K562 (cell line): ENCODE results near the gene LCN1. TPM values are rescaled to one million over a fixed set of nuclear protein-coding genes. Genes with fewer than 3 reads are reported as not detected.

ENCODE experiments used
- CBX5 ChIP-seq: IDR thresholded peaks from 2 replicates; pipeline ENCODE4 v1.6.1; 2014; ENCODE audit warnings: low read depth, borderline replicate concordance
- DLX4 ChIP-seq: fragments of 250-450 bp; sonication (Bioruptor Pico); IDR thresholded peaks from 2 replicates; pipeline ENCODE4 v1.6.1; 2021; ENCODE audit warnings: mild to moderate bottlenecking
- FOXA3 ChIP-seq, 2 experiments: fragments of 450-650 bp in 1 of 2; sonication (generic) in 1 of 2; formaldehyde crosslinking; IDR thresholded peaks in 1 of 2; conservative IDR thresholded peaks in 1 of 2; 2 replicates each; pipeline versions ENCODE4 v1.4.0 to v1.8.0; 2020 to 2022; ENCODE audit warnings: mild to moderate bottlenecking in 2 of 2, missing genetic modification reagents in 1 of 2
- NFXL1 ChIP-seq: fragments of 450-650 bp; formaldehyde crosslinking; IDR thresholded peaks from 2 replicates; pipeline ENCODE4 v1.4.0; 2021; ENCODE audit warnings: mild to moderate bottlenecking
- PBX2 ChIP-seq, 2 experiments: IDR thresholded peaks in 1 of 2; conservative IDR thresholded peaks in 1 of 2; 2 replicates each; pipeline ENCODE4 v1.6.1; 2016; ENCODE audit warnings: low read depth in 2 of 2, mild to moderate bottlenecking in 1 of 2, missing compliant biosample characterization in 1 of 2, missing genetic modification characterization in 1 of 2, moderate library complexity in 1 of 2
- SREBF1 ChIP-seq: fragments of 150-350 bp; IDR thresholded peaks from 2 replicates; pipeline ENCODE4 v1.6.1; 2014; ENCODE audit warnings: antibody characterized with exemption, low read depth, low read length, borderline replicate concordance
- TFE3 ChIP-seq: fragments of 450-650 bp; formaldehyde crosslinking; IDR thresholded peaks from 2 replicates; pipeline ENCODE4 v1.4.0; 2020; ENCODE audit warnings: mild to moderate bottlenecking, mixed read lengths
- TOE1 ChIP-seq, 2 experiments: fragments of 450-650 bp in 1 of 2; sonication (generic) in 1 of 2; formaldehyde crosslinking in 1 of 2; IDR thresholded peaks; 2 replicates each; pipeline versions ENCODE4 v1.7.1 to v1.8.0; 2016 to 2022; ENCODE audit warnings: borderline replicate concordance in 2 of 2, mild to moderate bottlenecking in 2 of 2, antibody characterized with exemption in 1 of 2, inconsistent platforms in 1 of 2, low read depth in 1 of 2, missing genetic modification reagents in 1 of 2, moderate library complexity in 1 of 2
- WHSC1 ChIP-seq: IDR thresholded peaks from one replicate; pipeline ENCODE4 v1.6.1; 2012; ENCODE audit warnings: low read length, control low read depth, inconsistent platforms
- YBX1 ChIP-seq: fragments of 450-650 bp; IDR thresholded peaks from 2 replicates; pipeline ENCODE4 v1.7.1; 2016; ENCODE audit warnings: mild to moderate bottlenecking
- ZNF165 ChIP-seq: fragments of 250-450 bp; sonication (Bioruptor Pico); IDR thresholded peaks from 2 replicates; pipeline ENCODE4 v1.4.0; 2020; ENCODE audit warnings: borderline replicate concordance
- ZNF778 ChIP-seq: fragments of 450-650 bp; formaldehyde crosslinking; IDR thresholded peaks from 2 replicates; pipeline ENCODE4 v1.4.0; 2020; ENCODE audit warnings: mild to moderate bottlenecking, moderate library complexity
- polyA plus RNA-seq, 8 experiments: library from polyadenylated mRNA; depleted of rRNA in 4 of 8; stranded (reverse) in 5 of 8; unstranded in 3 of 8; fragments of >200 nt; fragmentation: Nextera tagmentation in 2 of 8; fragmentation: Illumina TruSeq in 1 of 8; extraction: Ambion mirVana in 2 of 8; extraction: Trizol in 1 of 8; gene quantifications; 2 replicates each; pipeline versions ENCODE4 v1.2.1 to v1.2.3, GENCODE V29; 2011 to 2014; ENCODE audit warnings: inconsistent platforms in 1 of 8, missing spikeins in 1 of 8
- total RNA-seq, 7 experiments: library from RNA; depleted of rRNA in 6 of 7; stranded (reverse); fragments of >200 nt in 6 of 7; fragmentation: Illumina TruSeq in 2 of 7; extraction: Trizol in 2 of 7; gene quantifications; 2 replicates each; pipeline versions ENCODE4 v1.2.1 to v1.2.3, GENCODE V29; 2011 to 2021; ENCODE audit warnings: low replicate concordance in 1 of 7
- TF ChIP-seq, protein P1 (sequence below): fragments of 150-350 bp; IDR thresholded peaks from 2 replicates; pipeline ENCODE4 v1.6.1; 2014; ENCODE audit warnings: low read depth, mild to moderate bottlenecking, low read length, borderline replicate concordance
- TF ChIP-seq, protein P2 (sequence below), 2 experiments: fragments of 450-650 bp in 1 of 2; sonication (generic) in 1 of 2; formaldehyde crosslinking; conservative IDR thresholded peaks; 2 replicates each; pipeline versions ENCODE4 v1.4.0 to v1.8.1; 2020 to 2022; ENCODE audit warnings: mild to moderate bottlenecking in 1 of 2, missing genetic modification reagents in 1 of 2

LCN1 gene
- total and polyA plus RNA-seq, 9 of the 15 experiments (the other 6 are each of a cell fraction or from before 2014, with no cell fraction given): not detected

- TF ChIP-seq PBX2 (CRISPR knock-in tag; IDR thresholded peaks at IDR 0.05; ENCODE audit: low read depth) (no peak), PBX2 (tag; conservative IDR thresholded peaks at IDR 0.05; ENCODE audit: low read depth) (no peak), FOXA3 (CRISPR knock-in tag; conservative IDR thresholded peaks at IDR 0.05 in 1 of 2, IDR thresholded peaks at IDR 0.05 in 1 of 2) (no peak), DLX4 (CRISPR knock-in tag) (no peak), WHSC1 (no peak), SREBF1 (no peak), ZNF165 (CRISPR knock-in tag) (no peak), NFXL1 (CRISPR knock-in tag) (no peak), TOE1 (IDR thresholded peaks at IDR 0.05; ENCODE audit: borderline replicate concordance) (0 out of 2 replicates have a peak, but pooled peaks have one; percentile 31), TOE1 (CRISPR knock-in tag; IDR thresholded peaks at IDR 0.05; ENCODE audit: borderline replicate concordance, low read depth) (no peak), ZNF778 (CRISPR knock-in tag) (no peak), TFE3 (CRISPR knock-in tag) (no peak), CBX5 (no peak), YBX1 (no peak)
- TF ChIP-seq, protein P1, sequence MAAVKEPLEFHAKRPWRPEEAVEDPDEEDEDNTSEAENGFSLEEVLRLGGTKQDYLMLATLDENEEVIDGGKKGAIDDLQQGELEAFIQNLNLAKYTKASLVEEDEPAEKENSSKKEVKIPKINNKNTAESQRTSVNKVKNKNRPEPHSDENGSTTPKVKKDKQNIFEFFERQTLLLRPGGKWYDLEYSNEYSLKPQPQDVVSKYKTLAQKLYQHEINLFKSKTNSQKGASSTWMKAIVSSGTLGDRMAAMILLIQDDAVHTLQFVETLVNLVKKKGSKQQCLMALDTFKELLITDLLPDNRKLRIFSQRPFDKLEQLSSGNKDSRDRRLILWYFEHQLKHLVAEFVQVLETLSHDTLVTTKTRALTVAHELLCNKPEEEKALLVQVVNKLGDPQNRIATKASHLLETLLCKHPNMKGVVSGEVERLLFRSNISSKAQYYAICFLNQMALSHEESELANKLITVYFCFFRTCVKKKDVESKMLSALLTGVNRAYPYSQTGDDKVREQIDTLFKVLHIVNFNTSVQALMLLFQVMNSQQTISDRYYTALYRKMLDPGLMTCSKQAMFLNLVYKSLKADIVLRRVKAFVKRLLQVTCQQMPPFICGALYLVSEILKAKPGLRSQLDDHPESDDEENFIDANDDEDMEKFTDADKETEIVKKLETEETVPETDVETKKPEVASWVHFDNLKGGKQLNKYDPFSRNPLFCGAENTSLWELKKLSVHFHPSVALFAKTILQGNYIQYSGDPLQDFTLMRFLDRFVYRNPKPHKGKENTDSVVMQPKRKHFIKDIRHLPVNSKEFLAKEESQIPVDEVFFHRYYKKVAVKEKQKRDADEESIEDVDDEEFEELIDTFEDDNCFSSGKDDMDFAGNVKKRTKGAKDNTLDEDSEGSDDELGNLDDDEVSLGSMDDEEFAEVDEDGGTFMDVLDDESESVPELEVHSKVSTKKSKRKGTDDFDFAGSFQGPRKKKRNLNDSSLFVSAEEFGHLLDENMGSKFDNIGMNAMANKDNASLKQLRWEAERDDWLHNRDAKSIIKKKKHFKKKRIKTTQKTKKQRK: no peak
- TF ChIP-seq, protein P2, sequence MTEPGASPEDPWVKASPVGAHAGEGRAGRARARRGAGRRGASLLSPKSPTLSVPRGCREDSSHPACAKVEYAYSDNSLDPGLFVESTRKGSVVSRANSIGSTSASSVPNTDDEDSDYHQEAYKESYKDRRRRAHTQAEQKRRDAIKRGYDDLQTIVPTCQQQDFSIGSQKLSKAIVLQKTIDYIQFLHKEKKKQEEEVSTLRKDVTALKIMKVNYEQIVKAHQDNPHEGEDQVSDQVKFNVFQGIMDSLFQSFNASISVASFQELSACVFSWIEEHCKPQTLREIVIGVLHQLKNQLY (CRISPR knock-in tag; conservative IDR thresholded peaks at IDR 0.05): no peak
Observed at GRCh38 chr9:135506327-135507103, 14.7 kb upstream of the LCN1 start (continued).
